ENCODE measurements around the gene ZDHHC13.

DNA sequence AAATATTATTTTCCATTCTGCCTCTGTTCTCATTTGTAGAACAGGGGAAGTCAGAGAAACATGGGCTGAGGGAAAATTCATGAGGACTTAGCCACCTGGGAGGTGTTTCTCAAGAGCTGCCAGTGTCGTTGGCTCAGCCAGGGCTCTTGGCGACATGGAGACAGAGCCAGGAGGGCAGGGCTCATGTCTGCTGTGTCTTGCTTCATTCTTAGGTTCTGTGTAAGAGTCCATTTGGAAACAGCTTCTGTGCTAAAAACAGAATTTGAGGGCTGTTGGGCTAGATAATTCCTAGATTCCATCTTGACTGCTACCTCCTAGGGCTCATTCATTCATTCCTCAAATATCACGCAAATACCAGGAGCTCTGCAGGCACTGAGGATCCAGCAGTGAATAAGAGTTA is 41.3 kb upstream of the ZDHHC13 start:
- TF ChIP-seq POLR2A (IDR thresholded peaks at IDR 0.05), result no peak
- TF ChIP-seq, protein P1, sequence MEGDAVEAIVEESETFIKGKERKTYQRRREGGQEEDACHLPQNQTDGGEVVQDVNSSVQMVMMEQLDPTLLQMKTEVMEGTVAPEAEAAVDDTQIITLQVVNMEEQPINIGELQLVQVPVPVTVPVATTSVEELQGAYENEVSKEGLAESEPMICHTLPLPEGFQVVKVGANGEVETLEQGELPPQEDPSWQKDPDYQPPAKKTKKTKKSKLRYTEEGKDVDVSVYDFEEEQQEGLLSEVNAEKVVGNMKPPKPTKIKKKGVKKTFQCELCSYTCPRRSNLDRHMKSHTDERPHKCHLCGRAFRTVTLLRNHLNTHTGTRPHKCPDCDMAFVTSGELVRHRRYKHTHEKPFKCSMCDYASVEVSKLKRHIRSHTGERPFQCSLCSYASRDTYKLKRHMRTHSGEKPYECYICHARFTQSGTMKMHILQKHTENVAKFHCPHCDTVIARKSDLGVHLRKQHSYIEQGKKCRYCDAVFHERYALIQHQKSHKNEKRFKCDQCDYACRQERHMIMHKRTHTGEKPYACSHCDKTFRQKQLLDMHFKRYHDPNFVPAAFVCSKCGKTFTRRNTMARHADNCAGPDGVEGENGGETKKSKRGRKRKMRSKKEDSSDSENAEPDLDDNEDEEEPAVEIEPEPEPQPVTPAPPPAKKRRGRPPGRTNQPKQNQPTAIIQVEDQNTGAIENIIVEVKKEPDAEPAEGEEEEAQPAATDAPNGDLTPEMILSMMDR (IDR thresholded peaks at IDR 0.05), result no peak
